GM08714 (cell line): Measurements from ENCODE around the gene SPEG.

Experiments used
- H3K4me3 ChIP-seq: fragments of 200-500 bp; sonication (Bioruptor generic); 2 replicates; pipeline ENCODE4 v1.5.1; 2014; ENCODE audit warnings: mild to moderate bottlenecking, low read length, inconsistent platforms
- ZNF274 ChIP-seq: IDR thresholded peaks from 2 replicates; pipeline ENCODE4 v1.6.1; 2012; ENCODE audit warnings: mild to moderate bottlenecking, low read depth, low read length

The SPEG gene

GRCh38 chr2:219410390-219410789 lies 24.3 kb upstream of the SPEG start:
- no peak overlapping the region for H3K4me3 ChIP-seq
- no peak for TF ChIP-seq ZNF274

GRCh38 chr2:219414857-219415256 lies 19.8 kb upstream of the SPEG start:
- H3K4me3 ChIP-seq: no peak overlapping the region
- no peak for TF ChIP-seq ZNF274

DNA sequence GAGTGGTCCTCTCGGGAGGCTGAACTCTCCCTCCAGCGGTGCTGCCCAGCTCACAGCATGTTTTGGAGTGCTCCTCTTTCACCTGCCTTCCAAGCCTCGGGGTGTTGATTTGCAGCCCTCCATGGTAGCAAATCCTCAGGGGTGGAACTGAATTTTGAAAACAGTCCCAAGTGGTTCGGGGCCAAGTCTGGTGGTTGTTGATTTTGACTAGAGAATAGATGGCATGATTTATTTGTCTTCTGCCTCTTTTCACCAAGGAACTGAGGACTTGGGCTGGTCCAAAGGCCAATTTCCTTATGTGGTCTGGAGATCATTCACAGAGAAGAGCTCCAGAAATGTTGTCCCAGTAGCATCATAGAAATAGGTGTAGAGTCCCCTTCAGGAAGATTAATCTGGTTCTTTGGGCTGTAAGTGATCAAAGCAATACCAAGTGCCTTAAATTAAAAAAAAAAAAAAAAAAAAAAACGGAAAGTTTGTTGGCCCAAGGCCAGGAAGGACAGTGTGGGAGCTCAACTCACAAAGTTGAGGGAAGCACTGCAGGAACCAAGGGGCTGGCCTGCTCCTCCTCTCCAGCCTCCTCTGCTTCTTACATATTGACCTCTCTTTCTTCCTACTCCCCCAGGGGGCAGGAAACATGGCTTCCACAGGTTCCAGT lies 18.9 kb upstream of the SPEG start:
- no peak for TF ChIP-seq ZNF274
- no peak overlapping the region for H3K4me3 ChIP-seq

GRCh38 chr2:219416235-219416602 lies 18.4 kb upstream of the SPEG start:
- TF ChIP-seq ZNF274: no peak
- no peak overlapping the region for H3K4me3 ChIP-seq

DNA sequence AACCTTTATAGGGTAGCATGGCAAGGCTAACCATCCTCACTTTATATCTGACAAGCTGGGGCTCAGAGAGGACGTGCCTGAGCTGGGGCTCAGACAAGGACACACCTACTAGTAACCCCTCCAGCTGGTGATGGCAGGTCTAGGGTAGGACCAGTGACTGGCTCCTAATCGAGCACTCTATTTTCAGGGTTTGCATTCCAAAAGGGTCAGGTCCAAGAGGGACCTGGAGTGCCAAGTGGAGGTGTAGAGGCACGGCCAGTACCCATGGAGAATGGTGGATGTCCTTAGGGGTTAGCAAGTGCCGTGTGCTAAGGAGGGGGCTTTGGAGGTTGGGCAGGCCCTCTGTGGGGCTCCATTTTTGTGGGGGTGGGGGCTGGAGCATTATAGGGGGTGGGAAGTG lies 17.7 kb upstream of the SPEG start:
- no peak overlapping the region for H3K4me3 ChIP-seq
- TF ChIP-seq ZNF274: no peak

- TF ChIP-seq ZNF274: no peak
- H3K4me3 ChIP-seq: no peak overlapping the region
Observed at GRCh38 chr2:219417374-219417773, 17.3 kb upstream of the SPEG start.

- TF ChIP-seq ZNF274: no peak
- no peak within 1 kb of the TSS for H3K4me3 ChIP-seq
Observed at GRCh38 chr2:219418155-219419011, 16.3 kb upstream of the SPEG start, which contains the start of gene DES. DES (plus strand) TSS chr2:219418377; CDS start chr2:219418463, 86 bp downstream.

- no peak for TF ChIP-seq ZNF274
- no peak overlapping the region for H3K4me3 ChIP-seq
Observed at GRCh38 chr2:219419012-219419324, 15.7 kb upstream of the SPEG start.

GRCh38 chr2:219419331-219420197 lies 15.1 kb upstream of the SPEG start:
- TF ChIP-seq ZNF274: no peak
- H3K4me3 ChIP-seq: no peak overlapping the region

- no peak overlapping the region for H3K4me3 ChIP-seq
- TF ChIP-seq ZNF274: no peak
Observed at GRCh38 chr2:219420687-219421086, 14.0 kb upstream of the SPEG start.

DNA sequence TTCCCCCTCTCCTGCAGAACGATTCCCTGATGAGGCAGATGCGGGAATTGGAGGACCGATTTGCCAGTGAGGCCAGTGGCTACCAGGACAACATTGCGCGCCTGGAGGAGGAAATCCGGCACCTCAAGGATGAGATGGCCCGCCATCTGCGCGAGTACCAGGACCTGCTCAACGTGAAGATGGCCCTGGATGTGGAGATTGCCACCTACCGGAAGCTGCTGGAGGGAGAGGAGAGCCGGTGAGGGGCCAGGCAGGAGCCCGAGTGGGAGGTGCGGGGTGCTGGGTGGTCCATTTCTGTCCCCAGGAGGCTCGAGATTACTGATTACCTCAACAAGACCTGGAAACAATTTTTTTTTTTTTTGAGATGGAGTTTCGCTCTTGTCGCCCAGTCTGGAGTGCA lies 13.3 kb upstream of the SPEG start:
- no peak overlapping the region for H3K4me3 ChIP-seq
- TF ChIP-seq ZNF274: no peak

DNA sequence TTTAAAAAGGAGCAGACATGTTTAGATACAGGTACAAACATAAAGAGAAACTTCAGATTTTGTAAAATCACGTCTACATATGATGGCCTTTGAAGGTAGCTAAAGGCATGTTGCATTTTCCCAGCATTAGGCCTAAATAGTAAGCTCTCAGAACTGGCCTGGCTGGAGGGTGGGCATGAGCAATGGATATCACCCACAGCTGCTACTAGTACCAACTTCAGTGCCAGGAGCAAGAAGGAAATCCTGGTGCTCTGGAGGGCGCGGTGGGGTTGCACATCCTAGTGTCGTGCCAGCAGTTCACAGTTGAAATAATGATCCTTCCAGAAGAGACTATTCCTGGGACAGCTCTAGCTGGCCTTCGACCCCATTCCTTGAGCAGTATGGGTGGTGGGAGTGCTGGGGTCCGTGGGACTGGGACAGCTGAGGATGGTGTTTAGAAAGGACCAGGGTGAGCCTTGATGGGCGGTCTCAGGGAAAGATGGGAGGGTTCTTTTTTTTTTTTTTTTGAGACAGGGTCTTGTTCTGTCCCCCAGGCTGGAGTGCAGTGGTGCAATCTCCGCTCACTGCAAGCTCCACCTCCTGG lies 11.6 kb upstream of the SPEG start:
- TF ChIP-seq ZNF274: no peak
- no peak overlapping the region for H3K4me3 ChIP-seq

DNA sequence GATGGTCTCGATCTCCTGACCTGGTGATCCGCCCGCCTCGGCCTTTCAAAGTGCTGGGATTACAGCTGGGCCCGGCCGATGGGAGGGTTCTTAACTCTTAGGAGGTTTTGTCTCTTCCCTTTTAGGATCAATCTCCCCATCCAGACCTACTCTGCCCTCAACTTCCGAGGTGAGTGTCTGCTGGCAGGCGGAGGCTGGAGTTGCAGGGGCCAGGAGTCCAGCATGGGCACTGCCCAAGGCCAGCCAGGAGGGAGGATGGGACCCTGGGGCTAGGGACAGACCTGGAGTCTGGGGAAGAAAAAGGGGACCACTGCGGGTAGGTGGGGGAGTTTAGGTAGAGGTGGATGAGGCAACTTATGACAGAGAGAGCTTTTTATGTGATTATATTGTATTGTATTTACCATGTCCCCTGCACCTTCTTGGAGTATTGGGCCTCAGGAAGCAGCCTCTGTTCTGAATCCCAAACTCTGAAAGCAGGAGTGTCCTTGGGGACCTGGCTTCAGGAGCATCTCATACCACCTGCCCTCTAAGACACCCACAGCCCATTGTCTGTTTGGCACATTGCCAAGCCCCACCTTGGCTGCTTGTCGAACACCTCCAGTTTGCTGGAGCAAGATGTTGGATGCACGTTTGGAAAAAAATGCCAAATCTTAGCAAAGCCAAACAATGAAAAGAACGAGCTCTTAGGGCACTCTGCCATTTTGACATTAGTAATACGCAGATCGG lies 10.8 kb upstream of the SPEG start:
- H3K4me3 ChIP-seq: no peak overlapping the region
- TF ChIP-seq ZNF274: no peak
